OCI-LY1 (cell line): ENCODE data around the gene A2ML1.

Experiments used
- H2AFZ ChIP-seq: fragments of 200-600 bp; sonication (generic), shearing (Covaris generic); 2 replicates; pipeline ENCODE4 v1.6.0; 2014; ENCODE audit warnings: antibody characterized with exemption, mild to moderate bottlenecking, low read length
- H3F3A ChIP-seq: fragments of 200-600 bp; sonication (generic), shearing (Covaris generic); 2 replicates; pipeline ENCODE4 v1.6.0; 2014; ENCODE audit warnings: mild to moderate bottlenecking, antibody characterized with exemption, low read length, moderate library complexity; ENCODE audit not compliant: insufficient read depth
- H3K27ac ChIP-seq: fragments of 200-600 bp; sonication (generic); 2 replicates; pipeline ENCODE4 v1.5.1; 2014; ENCODE audit warnings: low read length, mixed run types, mild to moderate bottlenecking, low read depth; ENCODE audit not compliant: poor library complexity, severe bottlenecking
- H3K27me3 ChIP-seq: fragments of 200-600 bp; sonication (generic); 2 replicates; pipeline ENCODE4 v1.6.0; 2014; ENCODE audit warnings: antibody characterized with exemption, mild to moderate bottlenecking, low read length, moderate library complexity; ENCODE audit not compliant: insufficient read depth
- H3K36me3 ChIP-seq: fragments of 200-600 bp; sonication (generic); 2 replicates; pipeline ENCODE4 v1.6.1; 2014; ENCODE audit warnings: mild to moderate bottlenecking, antibody characterized with exemption, low read length, moderate library complexity, mixed read lengths; ENCODE audit not compliant: insufficient read depth
- H3K4me1 ChIP-seq: fragments of 200-600 bp; sonication (generic); 2 replicates; pipeline ENCODE4 v1.5.1; 2014; ENCODE audit warnings: mild to moderate bottlenecking, low read length, moderate library complexity; ENCODE audit not compliant: insufficient read depth, severe bottlenecking
- H3K4me2 ChIP-seq: fragments of 200-600 bp; sonication (generic), shearing (Covaris generic); 2 replicates; pipeline ENCODE4 v1.6.1; 2014; ENCODE audit warnings: low read length
- H3K4me3 ChIP-seq: fragments of 200-600 bp; sonication (generic); 2 replicates; pipeline ENCODE4 v1.5.1; 2014; ENCODE audit warnings: low read length, low read depth, mild to moderate bottlenecking, mixed read lengths; ENCODE audit not compliant: poor library complexity, severe bottlenecking
- H3K79me2 ChIP-seq: fragments of 200-600 bp; shearing (Covaris generic); 2 replicates; pipeline ENCODE4 v1.6.1; 2016; ENCODE audit warnings: mixed run types, low read length, mixed read lengths; ENCODE audit not compliant: insufficient read depth
- H3K9ac ChIP-seq: fragments of 200-600 bp; sonication (generic), shearing (Covaris generic); 2 replicates; pipeline ENCODE4 v1.6.1; 2014; ENCODE audit warnings: mild to moderate bottlenecking, low read length, mixed read lengths
- H3K9me2 ChIP-seq: fragments of 200-600 bp; sonication (generic), shearing (Covaris generic); 2 replicates; pipeline ENCODE4 v1.6.1; 2014; ENCODE audit warnings: low read depth, mild to moderate bottlenecking, low read length, mixed read lengths
- H3K9me3 ChIP-seq: fragments of 200-600 bp; shearing (Covaris generic); 2 replicates; pipeline ENCODE4 v1.6.1; 2014; ENCODE audit warnings: low read length, mixed read lengths
- H4K20me1 ChIP-seq: fragments of 200-600 bp; sonication (generic), shearing (Covaris generic); 2 replicates; pipeline ENCODE4 v1.6.0; 2016; ENCODE audit warnings: mild to moderate bottlenecking, low read length; ENCODE audit not compliant: insufficient read depth
- CTCF ChIP-seq: fragments of 200-600 bp; sonication (generic), shearing (Covaris generic); IDR thresholded peaks from 2 replicates; pipeline ENCODE4 v1.5.1; 2017; ENCODE audit warnings: mild to moderate bottlenecking, antibody characterized with exemption, low read length, moderate library complexity, mixed read lengths
- EZH2 ChIP-seq: fragments of 200-600 bp; sonication (generic), shearing (Covaris generic); IDR thresholded peaks from 2 replicates; pipeline ENCODE4 v1.8.0; 2017; ENCODE audit warnings: borderline replicate concordance, mixed run types, mild to moderate bottlenecking, antibody characterized with exemption, low read length, moderate library complexity, mixed read lengths

A2ML1 gene

GRCh38 chr12:8860165-8860961 lies 37.9 kb downstream of the A2ML1 start:
- no peaks in the 10 kb centered on the region for H3K79me2 ChIP-seq
- no peaks in the 10 kb centered on the region for H3K9me2 ChIP-seq
- no peak overlapping the region for H3K4me2 ChIP-seq
- H3K9ac ChIP-seq, result no peak overlapping the region
- H3K36me3 ChIP-seq, result no peaks in the 10 kb centered on the region
- H3K4me1 ChIP-seq, result peaks cover 6% of the 10 kb centered on the region
- H3K27me3 ChIP-seq, result no peaks in the 10 kb centered on the region
- H3K27ac ChIP-seq, result no peak overlapping the region
- H4K20me1 ChIP-seq, result no peaks in the 10 kb centered on the region
- no peaks in the 10 kb centered on the region for H3F3A ChIP-seq
- no peak overlapping the region for H2AFZ ChIP-seq
- TF ChIP-seq EZH2, result no peak
- peak; percentile 74 for TF ChIP-seq CTCF
- H3K9me3 ChIP-seq, result no peaks in the 10 kb centered on the region
- H3K4me3 ChIP-seq, result no peak overlapping the region

- Histone ChIP-seq H3K36me3 (no peaks in the 10 kb centered on the region), H3K4me2 (no peak overlapping the region), H3K4me3 (no peak overlapping the region), H4K20me1 (no peaks in the 10 kb centered on the region), H3K9ac (no peak overlapping the region), H3K9me2 (no peaks in the 10 kb centered on the region), H3F3A (no peaks in the 10 kb centered on the region), H3K27me3 (no peaks in the 10 kb centered on the region), H3K9me3 (no peaks in the 10 kb centered on the region), H3K4me1 (no peaks in the 10 kb centered on the region), H3K79me2 (no peaks in the 10 kb centered on the region), H2AFZ (no peak overlapping the region), H3K27ac (no peak overlapping the region)
- TF ChIP-seq EZH2, result no peak
- TF ChIP-seq CTCF, result no peak
Observed at GRCh38 chr12:8866429-8866828, 44.0 kb downstream of the A2ML1 start.

GRCh38 chr12:8867009-8867408 lies 44.6 kb downstream of the A2ML1 start:
- H3K4me3 ChIP-seq, result no peak overlapping the region
- no peak overlapping the region for H3K4me2 ChIP-seq
- H3K9ac ChIP-seq, result no peak overlapping the region
- H2AFZ ChIP-seq, result no peak overlapping the region
- no peaks in the 10 kb centered on the region for H3K79me2 ChIP-seq
- H4K20me1 ChIP-seq, result no peaks in the 10 kb centered on the region
- H3K27ac ChIP-seq, result no peak overlapping the region
- H3K9me3 ChIP-seq, result no peaks in the 10 kb centered on the region
- H3K9me2 ChIP-seq, result no peaks in the 10 kb centered on the region
- no peaks in the 10 kb centered on the region for H3K36me3 ChIP-seq
- no peaks in the 10 kb centered on the region for H3K4me1 ChIP-seq
- no peaks in the 10 kb centered on the region for H3K27me3 ChIP-seq
- no peak for TF ChIP-seq EZH2
- no peak for TF ChIP-seq CTCF
- no peaks in the 10 kb centered on the region for H3F3A ChIP-seq
